ENCODE results near the gene TCFL5. TPM values are rescaled to one million over a fixed set of nuclear protein-coding genes. Genes with fewer than 3 reads are reported as not detected.

The TCFL5 gene
- polyA plus RNA-seq, 4 donors = 11.5 to 15.3 (median 13.7) TPM

GRCh38 chr20:62897666-62898065 is 36.0 kb upstream of the TCFL5 start:
- no peak for DNase-seq (ENCODE audit: low read depth in 4 of 4, low spot score in 3 of 4)

- no peak for DNase-seq (ENCODE audit: low read depth in 4 of 4, low spot score in 3 of 4)
These were observed 34.9 kb upstream of the TCFL5 start for GRCh38 chr20:62896526-62896925.

- DNase-seq (ENCODE audit: low read depth in 4 of 4, low spot score in 3 of 4) = no peak
These were observed 33.9 kb upstream of the TCFL5 start for GRCh38 chr20:62895539-62895938.

- DNase-seq (ENCODE audit: low read depth in 4 of 4, low spot score in 3 of 4) = no peak
These were observed 32.6 kb upstream of the TCFL5 start for GRCh38 chr20:62894261-62894660.

GRCh38 chr20:62893700-62894099 is 32.1 kb upstream of the TCFL5 start:
- no peak for DNase-seq (ENCODE audit: low read depth in 4 of 4, low spot score in 3 of 4)

GRCh38 chr20:62892348-62893304 is 31.0 kb upstream of the TCFL5 start:
- DNase-seq (ENCODE audit: low read depth in 4 of 4, low spot score in 3 of 4) = no peak

- no peak for DNase-seq (ENCODE audit: low read depth in 4 of 4, low spot score in 3 of 4)
These were observed 29.5 kb upstream of the TCFL5 start for GRCh38 chr20:62891111-62891510.

- DNase-seq (ENCODE audit: low read depth in 4 of 4, low spot score in 3 of 4) = no peak
These were observed 28.8 kb upstream of the TCFL5 start for GRCh38 chr20:62890444-62890843.

GRCh38 chr20:62889871-62890270 is 28.2 kb upstream of the TCFL5 start:
- DNase-seq (ENCODE audit: low read depth in 4 of 4, low spot score in 3 of 4) = no peak

GRCh38 chr20:62889411-62889810 is 27.8 kb upstream of the TCFL5 start:
- no peak for DNase-seq (ENCODE audit: low read depth in 4 of 4, low spot score in 3 of 4)

GRCh38 chr20:62888910-62889309 is 27.3 kb upstream of the TCFL5 start:
- no peak for DNase-seq (ENCODE audit: low read depth in 4 of 4, low spot score in 3 of 4)

- no peak for DNase-seq (ENCODE audit: low read depth in 4 of 4, low spot score in 3 of 4)
These were observed 26.8 kb upstream of the TCFL5 start for GRCh38 chr20:62888406-62888805.

- no peak for DNase-seq (ENCODE audit: low read depth in 4 of 4, low spot score in 3 of 4)
These were observed 26.2 kb upstream of the TCFL5 start for GRCh38 chr20:62887860-62888239.

- DNase-seq (ENCODE audit: low read depth in 4 of 4, low spot score in 3 of 4) = no peak
These were observed 25.7 kb upstream of the TCFL5 start for GRCh38 chr20:62887152-62887859.

GRCh38 chr20:62886709-62887058 is 25.1 kb upstream of the TCFL5 start:
- DNase-seq (ENCODE audit: low read depth in 4 of 4, low spot score in 3 of 4) = no peak

- no peak for DNase-seq (ENCODE audit: low read depth in 4 of 4, low spot score in 3 of 4)
These were observed 24.5 kb upstream of the TCFL5 start for GRCh38 chr20:62885896-62886708.

- no peak for DNase-seq (ENCODE audit: low read depth in 4 of 4, low spot score in 3 of 4)
These were observed 23.6 kb upstream of the TCFL5 start for GRCh38 chr20:62885046-62885895.

- DNase-seq (ENCODE audit: low read depth in 4 of 4, low spot score in 3 of 4) = no peak
These were observed 22.9 kb upstream of the TCFL5 start for GRCh38 chr20:62884556-62884955.

GRCh38 chr20:62882426-62882825 is 20.8 kb upstream of the TCFL5 start:
- DNase-seq (ENCODE audit: low read depth in 4 of 4, low spot score in 3 of 4) = no peak

Measured in left renal pelvis (tissue), 4 donors.